HG03095 (cell line): Measurements from ENCODE around the gene PCDH10.

Experiments used
- ATAC-seq: cut with Tn5 transposase; IDR thresholded peaks from one replicate; pipeline ENCODE4 v1.9.1; 2021; ENCODE audit warnings: moderate library complexity; ENCODE audit not compliant: unreplicated experiment

PCDH10 gene

DNA sequence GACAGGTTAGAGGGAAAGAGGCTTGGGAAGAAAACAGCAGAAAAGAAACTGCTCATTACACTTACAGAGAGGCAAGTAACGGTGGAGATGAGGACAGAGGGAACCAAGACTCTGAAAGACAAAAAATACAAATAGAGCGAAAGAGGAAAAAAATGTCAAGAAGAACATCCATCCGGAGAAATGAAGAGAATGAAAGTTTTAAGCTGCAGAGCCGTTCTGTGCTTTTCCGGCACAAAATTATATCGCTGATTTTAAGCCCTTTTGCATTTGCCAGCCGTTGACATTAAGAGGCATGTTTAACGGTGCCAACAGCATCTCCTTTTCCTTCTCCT, 236 bp downstream of the PCDH10 start:
- ATAC-seq: no peak

DNA sequence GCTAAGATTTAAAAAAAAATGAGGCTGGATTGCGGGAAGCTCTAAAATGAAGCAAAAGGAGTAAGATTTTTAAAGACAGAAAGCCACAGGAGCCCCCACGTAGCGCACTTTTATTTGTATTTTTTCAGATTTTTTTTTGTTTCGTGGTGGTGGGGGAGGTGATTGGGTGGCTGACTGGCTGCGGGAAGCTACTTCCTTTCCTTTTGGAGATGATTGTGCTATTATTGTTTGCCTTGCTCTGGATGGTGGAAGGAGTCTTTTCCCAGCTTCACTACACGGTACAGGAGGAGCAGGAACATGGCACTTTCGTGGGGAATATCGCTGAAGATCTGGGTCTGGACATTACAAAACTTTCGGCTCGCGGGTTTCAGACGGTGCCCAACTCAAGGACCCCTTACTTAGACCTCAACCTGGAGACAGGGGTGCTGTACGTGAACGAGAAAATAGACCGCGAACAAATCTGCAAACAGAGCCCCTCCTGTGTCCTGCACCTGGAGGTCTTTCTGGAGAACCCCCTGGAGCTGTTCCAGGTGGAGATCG, 908 bp downstream of the PCDH10 start:
- ATAC-seq: no peak

DNA sequence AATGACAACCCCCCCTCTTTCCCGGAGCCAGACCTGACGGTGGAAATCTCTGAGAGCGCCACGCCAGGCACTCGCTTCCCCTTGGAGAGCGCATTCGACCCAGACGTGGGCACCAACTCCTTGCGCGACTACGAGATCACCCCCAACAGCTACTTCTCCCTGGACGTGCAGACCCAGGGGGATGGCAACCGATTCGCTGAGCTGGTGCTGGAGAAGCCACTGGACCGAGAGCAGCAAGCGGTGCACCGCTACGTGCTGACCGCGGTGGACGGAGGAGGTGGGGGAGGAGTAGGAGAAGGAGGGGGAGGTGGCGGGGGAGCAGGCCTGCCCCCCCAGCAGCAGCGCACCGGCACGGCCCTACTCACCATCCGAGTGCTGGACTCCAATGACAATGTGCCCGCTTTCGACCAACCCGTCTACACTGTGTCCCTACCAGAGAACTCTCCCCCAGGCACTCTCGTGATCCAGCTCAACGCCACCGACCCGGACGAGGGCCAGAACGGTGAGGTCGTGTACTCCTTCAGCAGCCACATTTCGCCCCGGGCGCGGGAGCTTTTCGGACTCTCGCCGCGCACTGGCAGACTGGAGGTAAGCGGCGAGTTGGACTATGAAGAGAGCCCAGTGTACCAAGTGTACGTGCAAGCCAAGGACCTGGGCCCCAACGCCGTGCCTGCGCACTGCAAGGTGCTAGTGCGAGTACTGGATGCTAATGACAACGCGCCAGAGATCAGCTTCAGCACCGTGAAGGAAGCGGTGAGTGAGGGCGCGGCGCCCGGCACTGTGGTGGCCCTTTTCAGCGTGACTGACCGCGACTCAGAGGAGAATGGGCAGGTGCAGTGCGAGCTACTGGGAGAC, 1.6 kb downstream of the PCDH10 start:
- no peak for ATAC-seq

DNA sequence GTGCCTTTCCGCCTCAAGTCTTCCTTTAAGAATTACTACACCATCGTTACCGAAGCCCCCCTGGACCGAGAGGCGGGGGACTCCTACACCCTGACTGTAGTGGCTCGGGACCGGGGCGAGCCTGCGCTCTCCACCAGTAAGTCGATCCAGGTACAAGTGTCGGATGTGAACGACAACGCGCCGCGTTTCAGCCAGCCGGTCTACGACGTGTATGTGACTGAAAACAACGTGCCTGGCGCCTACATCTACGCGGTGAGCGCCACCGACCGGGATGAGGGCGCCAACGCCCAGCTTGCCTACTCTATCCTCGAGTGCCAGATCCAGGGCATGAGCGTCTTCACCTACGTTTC, 2.2 kb downstream of the PCDH10 start:
- ATAC-seq: no peak

DNA sequence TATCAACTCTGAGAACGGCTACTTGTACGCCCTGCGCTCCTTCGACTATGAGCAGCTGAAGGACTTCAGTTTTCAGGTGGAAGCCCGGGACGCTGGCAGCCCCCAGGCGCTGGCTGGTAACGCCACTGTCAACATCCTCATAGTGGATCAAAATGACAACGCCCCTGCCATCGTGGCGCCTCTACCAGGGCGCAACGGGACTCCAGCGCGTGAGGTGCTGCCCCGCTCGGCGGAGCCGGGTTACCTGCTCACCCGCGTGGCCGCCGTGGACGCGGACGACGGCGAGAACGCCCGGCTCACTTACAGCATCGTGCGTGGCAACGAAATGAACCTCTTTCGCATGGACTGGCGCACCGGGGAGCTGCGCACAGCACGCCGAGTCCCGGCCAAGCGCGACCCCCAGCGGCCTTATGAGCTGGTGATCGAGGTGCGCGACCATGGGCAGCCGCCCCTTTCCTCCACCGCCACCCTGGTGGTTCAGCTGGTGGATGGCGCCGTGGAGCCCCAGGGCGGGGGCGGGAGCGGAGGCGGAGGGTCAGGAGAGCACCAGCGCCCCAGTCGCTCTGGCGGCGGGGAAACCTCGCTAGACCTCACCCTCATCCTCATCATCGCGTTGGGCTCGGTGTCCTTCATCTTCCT, 2.7 kb downstream of the PCDH10 start:
- no peak for ATAC-seq

DNA sequence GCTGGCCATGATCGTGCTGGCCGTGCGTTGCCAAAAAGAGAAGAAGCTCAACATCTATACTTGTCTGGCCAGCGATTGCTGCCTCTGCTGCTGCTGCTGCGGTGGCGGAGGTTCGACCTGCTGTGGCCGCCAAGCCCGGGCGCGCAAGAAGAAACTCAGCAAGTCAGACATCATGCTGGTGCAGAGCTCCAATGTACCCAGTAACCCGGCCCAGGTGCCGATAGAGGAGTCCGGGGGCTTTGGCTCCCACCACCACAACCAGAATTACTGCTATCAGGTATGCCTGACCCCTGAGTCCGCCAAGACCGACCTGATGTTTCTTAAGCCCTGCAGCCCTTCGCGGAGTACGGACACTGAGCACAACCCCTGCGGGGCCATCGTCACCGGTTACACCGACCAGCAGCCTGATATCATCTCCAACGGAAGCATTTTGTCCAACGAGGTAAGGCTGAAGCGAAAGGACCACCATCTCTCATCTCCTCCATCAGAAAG, 3.3 kb downstream of the PCDH10 start:
- ATAC-seq: no peak

DNA sequence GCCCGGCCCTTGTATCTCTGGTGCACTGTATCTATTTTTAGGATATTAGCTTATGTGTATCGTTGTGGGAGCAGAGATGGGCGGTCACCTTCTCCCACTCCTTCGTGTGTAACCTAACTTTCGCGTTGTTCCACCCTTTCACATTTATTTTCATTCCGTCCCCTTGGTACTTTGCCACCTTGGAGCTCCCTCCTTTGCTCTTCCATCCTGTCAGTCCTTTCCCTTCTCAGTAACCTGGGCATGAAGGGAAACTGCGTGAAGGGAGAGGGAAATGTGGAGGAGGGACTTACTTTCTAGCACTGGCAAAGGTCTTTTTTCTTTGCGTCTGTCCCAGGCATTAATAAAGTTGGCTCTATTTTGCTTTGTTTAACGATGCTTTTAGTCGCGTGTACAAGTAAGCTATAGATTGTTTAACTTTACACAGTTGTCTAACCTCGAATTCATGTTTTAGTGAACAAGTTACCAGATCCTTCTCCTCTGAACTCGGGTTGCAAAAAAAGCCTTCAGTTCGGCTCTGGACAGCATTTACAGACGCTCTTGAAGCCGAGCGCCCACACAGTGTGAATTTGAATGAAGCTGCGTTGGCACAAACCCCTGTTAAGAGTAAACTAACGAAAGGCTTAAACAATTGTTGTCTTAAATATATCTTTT, 3.9 kb downstream of the PCDH10 start:
- no peak for ATAC-seq

DNA sequence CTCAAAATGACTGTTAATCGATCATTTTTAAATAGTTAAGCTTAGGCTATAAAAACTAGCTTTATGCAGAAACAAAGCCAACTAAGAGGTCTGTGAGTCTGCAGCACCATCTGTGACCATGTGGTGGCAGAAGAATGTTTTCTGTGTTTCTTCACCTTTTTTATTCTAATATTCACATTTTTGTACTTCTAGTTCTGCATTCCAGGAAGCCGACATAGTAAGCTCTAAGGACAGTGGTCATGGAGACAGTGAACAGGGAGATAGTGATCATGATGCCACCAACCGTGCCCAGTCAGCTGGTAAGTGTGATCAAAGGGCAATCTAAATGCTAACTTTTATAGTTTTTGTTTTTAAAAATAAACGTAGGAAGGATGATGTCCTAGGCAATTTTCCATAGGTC, 5.6 kb downstream of the PCDH10 start:
- ATAC-seq: no peak

DNA sequence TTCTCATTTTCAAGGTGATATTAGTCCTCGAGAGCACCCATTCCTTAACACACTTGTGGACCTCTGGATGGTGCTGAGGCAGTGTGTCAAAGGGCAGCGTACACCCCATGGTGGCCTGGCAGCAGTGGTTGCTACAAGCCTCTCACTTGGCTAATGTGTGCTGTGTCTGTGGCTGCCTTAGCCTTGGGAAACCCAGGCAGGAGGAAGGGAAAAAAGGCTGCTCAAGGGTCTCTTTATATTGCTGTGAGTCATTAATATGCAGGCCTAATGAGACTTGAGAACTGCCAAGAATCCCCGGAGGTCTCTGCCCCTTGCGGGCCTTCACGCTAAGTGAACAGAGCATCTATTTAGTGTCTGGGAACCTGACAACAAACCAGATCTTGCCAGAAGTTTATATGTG, 7.0 kb downstream of the PCDH10 start:
- ATAC-seq: no peak

DNA sequence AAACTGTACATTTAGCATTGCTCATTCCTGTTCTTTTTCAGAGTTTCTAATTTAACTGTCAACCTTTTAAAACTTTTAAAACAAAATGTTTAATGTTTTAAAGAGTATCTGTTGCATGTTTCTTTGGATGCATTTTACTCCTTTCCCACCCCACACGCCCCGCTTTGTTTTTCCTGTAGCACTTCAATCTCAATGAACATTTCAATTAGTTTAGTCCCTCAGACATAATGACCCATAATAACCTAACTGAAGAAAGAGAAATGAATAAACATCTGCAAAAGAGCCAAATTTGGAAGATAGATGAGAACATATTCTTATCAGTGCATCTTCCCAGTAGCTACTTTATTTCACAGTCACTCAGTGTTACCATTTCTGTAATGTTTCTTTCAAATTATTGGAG, 7.5 kb downstream of the PCDH10 start:
- ATAC-seq: no peak

DNA sequence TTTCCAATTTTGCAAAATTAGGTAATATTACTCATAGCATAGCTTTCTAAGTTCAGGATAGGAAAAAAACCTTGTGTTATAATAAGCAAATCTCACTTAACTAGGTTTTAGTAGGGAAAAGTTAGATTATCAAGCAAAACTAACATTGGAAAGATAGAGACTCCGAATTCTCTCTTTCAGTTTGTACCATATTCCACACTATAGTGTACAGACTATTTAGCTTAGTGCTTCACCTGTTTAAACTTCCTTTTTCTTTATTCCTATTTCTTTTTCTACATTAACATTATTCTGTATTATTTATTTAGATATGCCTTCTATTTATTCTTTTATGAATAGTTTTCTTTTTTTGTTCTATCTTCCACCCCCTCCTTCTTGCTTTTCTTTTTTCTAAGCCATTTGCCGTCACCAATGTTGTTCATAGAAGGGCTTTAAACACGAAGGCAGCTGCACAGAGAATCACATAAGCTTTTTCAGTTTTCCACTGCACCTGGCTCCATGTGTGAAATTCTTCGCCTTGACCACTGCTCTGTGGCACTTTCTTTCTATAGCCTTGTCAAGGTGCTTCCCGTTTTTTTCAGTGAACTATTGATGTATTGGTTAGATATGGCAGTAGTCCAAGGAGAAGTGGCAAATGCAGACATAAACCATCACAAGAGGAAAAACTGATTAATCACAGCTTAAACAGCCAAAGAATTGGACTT, 8.5 kb downstream of the PCDH10 start:
- ATAC-seq: no peak

DNA sequence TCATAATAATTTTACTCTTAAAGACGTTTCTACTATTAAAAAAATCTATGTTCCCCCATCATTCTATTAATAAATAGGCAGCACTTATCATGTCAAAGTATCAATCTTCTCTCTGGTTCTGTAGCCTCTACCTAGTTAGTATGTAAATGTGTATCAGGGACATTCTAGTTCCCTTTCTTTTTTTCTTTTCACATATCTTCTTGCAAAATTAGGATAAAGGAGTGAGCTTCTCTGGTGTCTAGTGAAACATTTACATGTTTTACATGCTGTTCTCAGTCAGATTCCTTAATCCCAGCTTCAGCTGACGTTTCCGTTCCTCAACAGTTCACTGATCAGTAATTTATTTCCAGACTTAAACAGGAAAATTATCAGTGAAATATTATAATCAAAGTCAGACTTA, 11.8 kb downstream of the PCDH10 start:
- no peak for ATAC-seq

DNA sequence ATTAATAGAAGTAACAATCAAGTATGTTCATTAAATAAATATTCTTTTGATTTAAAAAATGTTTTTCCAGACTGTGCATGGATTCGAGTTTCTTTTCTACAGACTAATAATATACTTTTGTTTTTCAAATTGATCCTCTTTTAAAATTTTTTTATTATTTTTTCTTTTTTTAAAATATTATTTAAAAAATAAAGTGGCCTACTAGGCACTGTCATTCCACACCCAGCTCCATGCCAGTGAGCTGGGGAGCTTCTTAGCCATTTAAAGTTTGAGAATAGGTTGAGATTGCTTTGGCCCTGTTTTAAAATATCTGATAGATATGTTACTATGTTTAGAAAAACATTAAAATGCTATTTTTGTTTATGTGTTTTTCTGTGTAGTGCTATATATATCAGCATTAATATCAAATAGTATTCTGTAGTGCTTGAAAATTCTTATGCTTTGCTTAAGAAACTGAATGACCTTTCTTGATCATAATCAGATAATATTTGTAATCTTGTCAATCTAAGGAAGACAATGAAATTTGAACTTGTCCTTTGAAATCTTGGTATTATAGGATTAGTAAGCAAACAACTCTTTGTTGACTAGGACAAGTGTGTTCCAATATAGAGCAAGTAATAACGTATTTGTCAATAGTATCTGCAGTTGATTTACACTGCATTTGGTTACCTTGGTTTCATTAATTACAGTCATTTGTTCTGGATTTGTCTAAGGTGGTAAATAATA, 12.6 kb downstream of the PCDH10 start:
- no peak for ATAC-seq

DNA sequence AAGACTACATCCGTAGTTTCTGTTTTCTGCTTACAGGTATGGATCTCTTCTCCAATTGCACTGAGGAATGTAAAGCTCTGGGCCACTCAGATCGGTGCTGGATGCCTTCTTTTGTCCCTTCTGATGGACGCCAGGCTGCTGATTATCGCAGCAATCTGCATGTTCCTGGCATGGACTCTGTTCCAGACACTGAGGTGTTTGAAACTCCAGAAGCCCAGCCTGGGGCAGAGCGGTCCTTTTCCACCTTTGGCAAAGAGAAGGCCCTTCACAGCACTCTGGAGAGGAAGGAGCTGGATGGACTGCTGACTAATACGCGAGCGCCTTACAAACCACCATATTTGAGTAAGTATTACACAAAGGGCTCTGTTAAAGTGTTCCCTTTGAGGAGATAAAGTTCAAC, 13.8 kb downstream of the PCDH10 start:
- no peak for ATAC-seq

DNA sequence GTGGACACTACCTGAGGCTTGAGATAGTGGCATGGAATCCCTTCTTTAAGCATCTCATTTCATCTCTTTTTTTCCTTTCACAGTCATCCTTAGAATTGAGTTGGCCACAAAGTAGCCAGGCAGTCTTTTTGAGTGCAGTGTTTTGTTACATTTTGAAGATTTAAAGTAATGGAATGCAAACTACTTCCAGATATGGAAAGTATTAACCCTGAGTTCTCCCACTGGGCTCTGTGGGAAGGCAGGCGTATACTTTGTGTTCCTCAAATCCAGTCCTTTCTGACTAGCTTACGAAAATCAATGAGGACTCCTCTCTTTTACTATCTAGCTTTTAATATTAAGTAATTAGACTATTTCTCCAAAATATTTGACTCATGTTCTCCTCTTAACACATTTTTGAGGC, 29.9 kb downstream of the PCDH10 start:
- ATAC-seq: no peak

DNA sequence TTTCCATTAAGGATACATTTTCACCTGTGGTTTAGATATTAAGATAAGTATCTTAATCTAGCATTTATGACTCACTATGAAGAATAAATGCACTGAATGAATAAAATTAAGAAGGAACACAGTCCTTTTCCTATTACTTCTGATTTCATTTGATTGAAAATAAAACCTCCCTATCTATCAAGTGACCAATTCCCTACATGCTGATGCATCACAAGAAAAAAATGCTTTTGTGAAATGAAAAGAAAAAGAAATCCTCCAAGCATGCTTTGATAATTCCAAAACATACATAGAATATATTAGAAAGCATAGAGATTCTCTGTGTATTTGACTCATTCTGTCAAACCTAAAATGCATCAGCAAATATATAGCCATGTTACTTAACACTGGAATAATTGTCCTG, 37.1 kb downstream of the PCDH10 start:
- no peak for ATAC-seq

DNA sequence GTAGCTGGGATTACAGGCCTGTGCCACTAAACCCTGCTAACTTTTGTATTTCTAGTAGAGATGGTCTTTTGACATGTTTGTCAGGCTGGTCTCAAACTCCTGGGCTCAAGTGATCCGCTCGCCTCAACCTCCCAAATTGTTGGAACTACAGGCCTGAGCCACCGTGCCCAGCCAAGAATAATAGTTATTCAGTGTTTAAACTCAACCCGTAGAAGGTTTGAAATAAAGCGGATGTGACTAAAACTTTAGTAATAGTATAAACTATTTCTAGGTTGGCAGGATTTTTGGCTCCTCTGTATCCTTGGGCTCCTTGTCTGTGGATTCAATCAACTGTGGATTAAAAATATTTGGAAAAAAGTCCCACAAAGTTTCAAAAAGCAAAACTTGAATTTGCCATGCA, 37.8 kb downstream of the PCDH10 start:
- no peak for ATAC-seq

DNA sequence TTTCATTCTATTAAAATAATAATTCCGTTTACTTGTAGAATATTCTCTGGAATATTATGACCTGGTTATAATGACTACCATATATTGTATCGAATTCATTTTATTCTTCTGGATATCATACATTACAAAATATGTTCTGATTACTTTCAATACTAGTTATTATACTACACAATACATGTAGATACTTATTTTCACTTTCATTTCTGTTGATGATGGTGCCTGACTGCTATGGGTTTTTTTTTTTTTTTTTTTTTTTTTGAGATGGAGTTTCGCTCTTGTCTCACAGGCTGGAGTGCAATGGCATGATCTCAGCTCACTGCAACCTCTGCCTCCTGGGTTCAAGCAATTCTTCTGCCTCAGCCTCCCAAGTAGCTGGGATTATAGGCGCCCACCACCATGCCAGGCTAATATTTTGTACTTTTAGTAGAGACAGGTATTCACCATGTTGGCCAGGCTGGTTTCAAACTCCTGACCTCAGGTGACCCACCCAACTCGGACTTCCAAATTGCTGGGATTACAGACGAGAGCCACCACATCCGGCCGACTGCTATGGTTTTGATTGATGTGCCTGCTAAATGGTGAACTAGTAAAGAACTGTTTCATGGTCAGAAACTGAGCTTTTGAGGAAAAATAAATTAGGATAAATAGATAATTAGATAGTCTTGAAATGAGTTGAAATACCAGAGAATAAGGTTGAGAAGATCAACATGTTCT, 39.5 kb downstream of the PCDH10 start:
- ATAC-seq: no peak

DNA sequence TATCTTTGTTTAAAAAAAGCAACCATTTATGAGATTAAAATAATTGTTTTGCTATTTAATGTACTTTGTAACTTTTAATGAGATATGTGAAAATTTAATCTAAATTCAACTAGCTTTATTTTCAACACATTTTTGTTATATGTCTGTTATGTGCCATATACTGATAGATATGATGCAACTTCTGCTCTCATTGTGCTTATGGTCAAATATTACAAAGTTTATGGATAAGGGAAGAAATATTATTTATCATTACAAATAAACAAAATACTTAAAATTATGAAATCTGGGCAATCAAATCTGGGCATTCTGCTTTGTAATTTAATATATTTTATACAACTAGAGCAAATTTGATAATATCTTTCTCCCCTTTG, 40.0 kb downstream of the PCDH10 start:
- no peak for ATAC-seq

DNA sequence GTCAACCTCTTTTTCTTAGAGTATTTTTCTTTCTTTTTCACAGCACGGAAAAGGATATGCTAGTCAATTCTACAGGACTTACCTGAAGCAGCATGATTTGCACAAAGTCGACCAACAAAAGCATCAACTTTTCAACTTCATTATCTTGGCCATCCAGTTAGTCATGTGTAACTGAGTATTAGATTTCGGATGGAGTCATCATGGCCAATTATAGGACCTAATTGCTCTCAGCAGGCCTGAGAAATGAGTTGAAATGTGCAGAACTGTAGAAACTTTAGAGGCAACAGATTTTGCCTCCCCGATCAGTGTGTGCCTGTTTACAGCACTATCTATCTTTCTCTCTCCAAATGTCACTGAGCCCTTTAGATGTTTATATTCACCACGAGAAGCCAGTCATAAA, 41.0 kb downstream of the PCDH10 start:
- no peak for ATAC-seq
